HG03575 (cell line): ENCODE results near the gene C4orf50.

Source experiments
- ATAC-seq: cut with Tn5 transposase; IDR thresholded peaks from one replicate; pipeline ENCODE4 v1.9.1; 2021; ENCODE audit not compliant: unreplicated experiment, insufficient number of reproducible peaks, low FRiP score; ENCODE audit errors: extremely low read depth

C4orf50 gene

DNA sequence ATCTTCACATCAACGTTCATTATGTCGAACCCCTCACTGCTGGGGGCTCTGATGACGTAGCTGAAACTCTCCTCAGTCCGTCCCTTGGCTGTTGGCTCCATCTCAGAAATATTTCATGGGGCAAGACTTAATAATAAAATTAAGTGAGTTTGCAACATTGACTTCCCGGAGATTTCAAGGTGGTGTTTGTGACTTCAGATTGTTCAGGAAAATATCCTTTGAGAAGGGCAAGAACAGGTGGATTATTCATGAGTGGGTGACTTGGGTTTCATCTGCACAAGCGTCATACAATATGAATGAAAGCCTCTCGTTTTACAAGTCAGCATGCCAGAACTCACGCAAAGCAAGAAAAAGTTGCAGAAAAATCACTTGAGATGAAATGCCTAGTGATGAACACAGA is at the start of gene C4orf50:
C4orf50 (minus strand) TSS at position 101 of the 400 bp plus-strand sequence.
- ATAC-seq: no peak

DNA sequence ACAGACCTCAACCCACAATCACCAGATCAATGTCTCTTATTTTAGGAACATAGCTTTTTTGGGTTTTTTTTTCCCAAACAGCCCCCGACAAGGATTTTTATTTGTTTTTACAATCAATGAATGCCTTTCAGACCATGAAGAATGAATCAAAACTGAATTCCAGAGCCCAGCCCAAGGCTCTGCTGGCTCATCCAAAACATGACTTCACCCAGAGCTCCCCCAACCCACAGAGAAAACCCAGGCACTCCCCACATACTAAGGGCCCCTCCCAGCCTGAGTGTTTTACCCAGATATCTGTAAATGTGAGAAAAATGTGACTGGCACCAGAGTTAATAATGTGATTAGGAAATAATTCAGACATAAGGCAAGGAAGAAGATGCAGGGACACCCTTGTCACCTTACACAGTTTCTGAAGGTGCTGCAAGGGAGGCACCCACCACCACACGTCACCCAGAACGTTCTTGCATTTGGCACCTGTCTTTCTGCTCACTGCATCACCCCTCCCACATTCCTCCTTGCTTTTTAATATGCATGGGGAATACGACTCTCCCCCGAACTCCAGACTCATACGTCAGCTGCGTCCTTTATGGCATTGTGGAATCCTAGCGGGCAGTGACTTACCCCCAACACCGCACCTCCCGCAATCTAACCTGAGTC is 47.8 kb upstream of the C4orf50 start:
- no peak for ATAC-seq

DNA sequence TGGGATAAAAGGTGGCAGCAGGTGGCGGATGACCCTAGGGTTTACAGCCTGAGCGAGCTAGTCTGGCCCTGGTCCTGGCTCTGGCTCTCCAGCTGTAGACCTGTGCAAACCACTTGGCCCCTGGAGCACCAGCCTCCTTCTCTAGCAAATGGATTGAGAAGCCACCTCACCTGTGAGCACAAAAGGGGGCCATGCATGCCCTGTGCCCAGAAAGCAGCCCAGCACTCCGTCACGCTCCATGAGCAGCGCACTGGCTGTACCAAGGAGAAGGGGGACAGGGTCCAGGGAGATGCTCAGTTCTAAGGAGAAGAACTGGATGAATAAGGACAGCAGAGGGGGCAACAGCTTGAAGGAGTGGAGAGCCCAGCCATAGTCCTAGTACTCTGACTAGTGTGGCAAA is 46.9 kb upstream of the C4orf50 start:
- no peak for ATAC-seq

DNA sequence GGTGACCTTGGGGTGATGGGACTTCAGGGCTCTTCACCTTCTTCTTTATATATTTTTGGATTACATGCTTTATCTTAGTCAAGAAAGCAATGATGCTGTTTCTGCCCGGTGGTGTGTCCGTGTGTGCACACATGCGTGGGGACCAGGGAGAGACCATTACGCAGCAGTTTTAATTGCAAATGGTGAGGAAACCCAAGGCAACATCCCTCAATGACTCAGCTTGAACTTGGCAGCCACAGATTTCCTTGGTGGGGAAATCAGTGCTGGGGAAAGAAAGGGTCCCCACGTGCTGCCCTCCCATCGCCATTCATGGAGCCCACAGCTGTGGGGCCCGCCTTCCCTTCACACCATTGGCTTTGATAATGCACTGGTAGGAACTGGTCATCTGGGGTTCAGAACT is 46.2 kb upstream of the C4orf50 start:
- ATAC-seq: no peak

DNA sequence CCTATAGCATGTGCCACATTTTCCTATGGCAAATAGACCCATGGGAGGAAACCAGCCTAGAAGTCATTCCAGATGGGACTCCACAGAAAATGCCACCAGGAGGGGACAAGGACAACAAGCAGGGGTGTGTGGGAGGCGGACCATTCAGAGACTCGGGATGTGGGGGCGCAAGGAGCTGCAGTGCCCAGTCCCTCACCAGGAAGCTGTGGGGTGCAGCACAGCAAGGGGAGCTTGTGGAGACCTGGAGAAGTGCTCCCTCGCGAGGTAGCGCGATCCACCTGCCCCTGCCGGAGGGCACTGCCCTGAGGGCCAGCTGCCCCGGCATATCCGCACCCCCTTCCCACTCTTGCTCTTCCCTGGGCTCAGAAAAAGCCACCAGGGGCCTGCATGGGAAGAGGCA is 45.5 kb upstream of the C4orf50 start:
- no peak for ATAC-seq

DNA sequence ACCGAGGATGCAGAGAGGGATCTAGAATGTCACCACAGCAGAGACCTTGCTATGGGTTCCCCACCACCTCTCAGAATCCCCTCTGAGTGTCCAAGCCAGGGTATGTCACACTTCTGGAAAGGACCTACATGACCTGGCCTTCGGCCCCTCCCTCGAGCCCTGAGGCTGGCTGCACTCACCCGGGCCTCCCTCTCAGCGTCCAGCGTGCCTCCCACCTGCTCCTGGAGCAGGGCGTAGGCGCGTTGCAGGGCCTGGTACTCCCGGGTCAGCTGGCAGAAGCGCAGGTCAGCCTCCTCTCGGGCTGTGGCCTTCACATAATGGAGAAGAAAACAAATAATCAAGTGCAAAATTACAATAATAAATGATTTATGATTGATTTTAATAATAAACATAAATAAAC is 43.9 kb upstream of the C4orf50 start:
- no peak for ATAC-seq

DNA sequence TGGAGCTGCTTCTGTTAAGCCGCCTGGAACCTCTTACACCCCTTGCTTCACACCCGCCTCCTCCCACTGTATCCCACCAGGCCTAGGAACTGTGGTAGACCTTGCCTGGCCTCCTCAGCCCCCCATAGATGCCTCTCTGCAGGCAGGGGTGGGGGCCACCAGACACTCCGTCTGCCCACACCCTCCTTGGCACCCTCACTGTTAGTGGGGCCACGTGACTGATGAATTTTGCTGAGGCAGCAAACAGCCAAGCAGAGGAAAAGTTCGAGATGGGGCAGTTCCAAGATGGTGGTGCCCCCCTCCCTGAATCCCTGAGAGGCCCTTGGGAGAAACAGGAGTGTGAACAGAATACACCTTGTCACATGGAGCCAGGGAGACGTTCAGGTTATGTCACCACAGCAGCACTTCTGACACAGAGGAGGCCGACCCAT is 41.2 kb upstream of the C4orf50 start:
- ATAC-seq: no peak

DNA sequence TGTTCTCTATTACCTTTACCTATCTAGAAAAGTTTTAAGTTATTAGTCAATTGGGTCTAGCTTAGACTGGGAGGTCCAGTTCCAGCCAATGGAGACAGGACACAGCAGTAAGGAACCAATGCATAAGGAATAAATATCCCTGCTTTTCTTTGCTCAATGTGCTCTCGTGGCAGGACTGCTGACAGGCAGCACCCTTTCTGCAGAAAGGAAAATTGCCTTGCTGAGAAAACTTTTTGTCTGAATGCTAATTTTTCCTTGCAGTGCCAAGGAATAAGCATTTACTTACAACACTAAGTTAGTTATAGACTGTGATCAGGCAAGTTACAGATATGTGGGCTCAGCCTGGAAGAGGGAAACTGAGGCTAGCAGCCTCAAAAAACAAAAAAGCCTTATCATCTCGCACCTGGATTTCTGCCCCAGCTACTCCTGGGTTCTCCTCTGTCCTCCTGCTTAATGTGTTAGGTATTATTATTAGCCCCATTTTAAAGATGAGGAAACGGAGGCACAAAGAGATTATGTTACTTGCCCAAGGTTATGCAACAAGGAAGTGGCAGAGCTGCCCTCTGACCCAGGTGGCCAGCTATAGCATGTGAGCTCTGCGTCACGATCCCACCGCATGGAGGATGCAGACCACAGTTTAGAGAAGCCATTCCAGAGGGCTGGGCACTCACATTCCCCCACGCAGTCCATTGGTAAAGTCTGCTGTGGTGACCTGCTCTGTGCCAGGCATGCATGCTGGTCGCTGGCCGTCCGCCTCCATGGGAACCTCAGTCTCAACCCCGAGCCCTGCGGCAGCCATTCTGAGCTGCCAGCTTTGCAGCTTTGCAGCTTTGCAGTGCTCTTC is 40.5 kb upstream of the C4orf50 start:
- no peak for ATAC-seq

DNA sequence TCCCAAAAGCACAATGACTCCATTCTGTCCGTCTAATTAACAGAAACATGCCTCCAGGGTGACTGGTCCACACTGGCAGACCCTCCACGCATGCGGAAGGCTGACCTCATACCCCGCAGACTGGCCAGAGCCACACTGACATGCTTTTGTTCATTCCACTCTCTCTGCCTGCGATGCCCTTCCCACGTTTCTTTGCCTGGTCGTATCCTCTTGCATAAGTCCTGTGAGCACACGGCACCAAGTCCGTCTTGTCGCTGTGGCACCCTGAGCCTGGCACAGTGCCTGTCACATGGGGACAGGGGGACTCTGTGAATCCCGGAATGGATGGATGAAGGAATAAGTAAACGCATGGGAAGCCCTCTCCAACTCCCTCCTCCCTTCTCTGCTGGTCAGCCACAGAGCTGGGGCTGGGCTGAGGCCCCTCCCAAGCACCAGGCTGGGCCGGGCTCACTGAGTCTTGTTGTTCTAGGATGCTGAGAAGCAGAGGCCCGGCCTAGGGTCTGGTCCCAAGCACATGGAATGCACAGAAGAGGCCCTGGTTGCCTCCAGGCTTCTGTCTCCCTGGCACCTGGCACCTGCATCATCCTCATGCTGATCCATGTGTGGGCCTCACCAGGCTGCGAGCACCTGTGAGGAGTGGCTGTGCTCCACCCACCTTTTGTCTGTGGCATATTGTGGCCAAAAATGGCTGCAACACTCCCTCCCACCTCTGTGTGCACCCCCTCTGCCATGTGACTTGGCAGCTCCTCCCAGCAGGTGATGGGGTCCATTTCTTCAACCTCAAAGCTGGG is 38.9 kb upstream of the C4orf50 start:
- no peak for ATAC-seq

DNA sequence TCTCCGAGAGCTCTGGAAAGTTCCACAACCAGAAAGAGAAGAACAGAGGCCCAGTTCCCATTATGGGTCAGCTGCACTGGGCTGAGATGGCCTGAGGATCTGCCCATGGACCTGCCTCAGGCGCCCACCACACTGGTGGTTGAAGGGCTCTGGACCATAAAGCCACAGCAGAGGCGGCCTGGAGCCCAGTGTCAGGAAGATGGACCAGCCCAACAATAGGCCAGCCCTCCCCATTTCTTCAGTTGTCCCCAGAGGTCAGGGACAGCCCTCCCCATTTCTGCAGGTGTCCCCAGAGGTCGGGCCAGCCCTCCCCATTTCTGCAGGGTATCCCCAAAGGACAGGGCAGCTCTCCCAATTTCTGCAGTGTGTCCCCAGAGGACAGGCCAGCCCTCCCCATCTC is 37.2 kb upstream of the C4orf50 start:
- no peak for ATAC-seq

DNA sequence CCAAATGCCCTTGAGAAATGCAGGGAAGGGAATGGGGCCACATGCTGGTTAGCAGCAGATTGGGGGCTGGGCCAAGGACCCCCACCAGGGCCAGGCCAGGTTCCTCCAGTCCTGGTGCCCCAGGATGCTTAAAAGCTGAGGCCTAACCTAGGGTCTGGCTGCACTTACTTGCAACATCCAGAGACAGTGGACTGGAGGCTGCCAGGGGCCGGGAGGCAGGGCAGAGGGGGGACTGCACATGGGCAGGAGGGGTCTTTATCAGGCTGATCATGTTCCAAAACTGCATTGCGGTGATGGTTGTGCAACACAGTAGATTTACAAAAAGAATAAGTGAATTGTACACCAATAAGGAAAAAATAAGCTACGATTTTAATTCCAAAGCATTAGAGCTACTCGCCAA is 36.8 kb upstream of the C4orf50 start:
- ATAC-seq: no peak

DNA sequence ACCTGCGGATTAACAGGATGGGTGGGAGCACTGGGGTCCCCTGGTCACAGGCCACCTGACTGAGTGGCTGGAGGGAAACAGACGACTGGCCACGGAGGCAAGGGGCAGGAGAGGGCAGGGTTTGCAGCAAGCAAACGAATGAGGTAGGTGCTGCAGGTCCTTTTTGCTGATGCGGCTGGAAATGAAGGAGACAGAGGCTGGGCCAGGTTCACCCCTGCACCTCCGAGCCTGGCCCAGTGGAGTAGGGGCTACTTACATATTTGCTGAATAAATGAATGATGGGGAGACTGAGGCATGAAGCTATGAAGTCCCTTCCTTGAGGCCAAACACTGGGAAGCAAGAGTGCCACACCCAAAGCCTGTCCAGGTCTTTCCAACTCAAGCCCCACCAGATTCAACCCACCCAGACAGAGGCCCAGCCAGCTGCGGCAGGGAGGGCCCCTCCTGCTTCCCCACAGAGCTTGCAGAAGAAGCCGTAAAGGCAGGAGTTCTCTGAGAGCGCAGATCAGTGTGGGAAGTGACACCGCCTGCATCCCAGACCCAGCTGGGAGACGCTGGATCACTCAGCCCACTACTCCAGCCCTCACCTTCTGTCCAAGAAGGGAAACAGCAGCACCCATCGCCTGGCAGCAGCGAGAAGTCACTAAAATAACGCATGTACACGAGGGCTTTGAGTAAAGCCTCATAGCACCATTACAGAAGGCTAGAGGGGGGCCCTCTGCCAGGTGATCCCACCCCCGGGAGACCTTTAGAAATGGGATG is 36.1 kb upstream of the C4orf50 start:
- ATAC-seq: no peak

DNA sequence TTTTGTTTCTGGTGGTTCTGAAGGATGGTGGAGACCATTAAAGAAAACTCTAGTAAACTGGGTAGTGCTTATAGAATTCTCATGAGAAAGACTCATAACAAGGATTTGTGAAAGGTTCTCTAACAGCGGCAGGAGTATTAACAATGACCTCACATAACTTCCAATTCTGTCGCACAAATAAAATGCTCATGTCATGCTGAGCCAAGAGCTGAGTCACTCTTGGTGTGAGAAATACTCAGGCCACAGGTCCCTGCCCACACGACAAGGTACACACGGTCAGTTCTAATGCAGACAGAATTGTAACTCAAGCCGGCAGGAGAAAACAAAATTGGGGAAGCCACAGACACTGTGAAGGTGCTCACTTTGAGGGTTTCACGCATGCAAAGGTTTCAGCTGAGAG is 34.4 kb upstream of the C4orf50 start:
- no peak for ATAC-seq

DNA sequence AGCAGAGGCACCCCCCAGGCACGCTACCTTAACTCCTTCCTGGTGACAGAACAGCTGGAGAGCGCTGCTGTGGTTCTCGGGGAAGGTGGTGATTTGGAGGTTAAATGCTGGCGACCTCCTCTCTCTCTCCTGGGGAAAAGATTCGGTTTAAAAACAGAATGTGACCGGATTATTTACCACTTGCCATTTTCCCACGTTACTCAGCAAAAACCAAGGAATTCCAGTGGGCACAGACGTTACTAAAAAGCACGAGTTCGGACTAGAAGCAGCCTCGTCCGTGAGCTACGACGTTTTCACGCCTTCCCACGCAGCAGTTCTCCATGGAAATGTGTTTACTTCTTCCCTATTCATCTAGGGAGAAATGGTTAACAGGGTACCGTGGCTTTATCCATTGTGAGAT is 32.3 kb upstream of the C4orf50 start:
- no peak for ATAC-seq

DNA sequence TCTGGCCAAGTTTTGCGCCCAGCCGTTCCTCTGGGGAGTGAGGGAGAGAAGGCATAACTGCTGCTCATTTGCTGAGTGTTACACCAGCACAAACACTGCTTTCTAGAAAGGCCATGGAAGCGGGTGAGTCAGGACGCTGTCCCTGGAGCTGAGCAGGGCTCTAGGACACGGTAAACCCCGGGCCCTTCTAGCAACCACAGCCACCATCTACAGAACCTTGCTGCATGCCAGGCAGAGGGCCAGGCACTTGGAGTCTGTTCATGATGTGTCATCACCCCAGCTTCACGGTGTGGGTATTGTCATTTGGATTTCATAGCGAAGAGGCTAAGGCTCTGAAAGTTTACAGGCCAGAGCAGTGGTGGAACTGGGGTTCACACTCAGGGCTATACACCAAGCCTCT is 31.8 kb upstream of the C4orf50 start:
- ATAC-seq: no peak

DNA sequence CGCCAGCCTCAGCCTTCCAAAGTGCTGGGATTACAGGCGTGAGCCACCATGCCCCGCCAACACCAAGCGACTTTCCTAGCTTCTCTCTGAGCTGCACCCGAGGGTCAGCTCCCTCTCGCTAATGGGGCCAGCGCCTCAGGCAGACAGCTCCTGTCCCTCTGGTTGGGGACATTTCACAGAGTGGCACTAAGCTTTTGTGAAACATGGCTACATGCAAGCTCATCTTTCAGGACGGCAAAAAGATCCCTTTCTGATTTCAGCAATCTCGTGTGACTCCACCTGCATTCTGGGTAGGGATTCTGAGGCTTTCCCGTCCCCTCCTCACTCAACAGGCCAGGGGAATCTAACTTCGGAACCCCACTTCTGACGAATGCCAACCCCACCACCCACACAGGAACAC is 31.0 kb upstream of the C4orf50 start:
- ATAC-seq: no peak

DNA sequence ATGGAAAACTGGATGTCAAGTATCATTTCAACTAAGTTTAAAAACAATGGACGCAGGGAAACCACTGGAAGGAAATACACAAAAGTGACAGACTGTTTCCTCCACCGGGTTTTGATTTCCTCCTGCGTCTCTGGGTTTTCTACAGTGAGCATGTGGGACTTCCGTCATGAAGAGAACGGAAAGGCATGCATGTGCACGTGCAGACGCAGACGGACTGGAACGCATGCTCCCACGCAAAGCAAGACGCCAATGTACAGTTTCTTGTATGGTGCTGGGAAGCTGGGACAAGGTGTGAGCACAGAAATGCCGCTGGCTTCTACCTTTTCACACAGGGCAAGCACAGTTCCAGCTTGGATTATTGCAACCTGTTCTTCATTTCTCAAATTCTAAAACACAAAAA is 30.3 kb upstream of the C4orf50 start:
- no peak for ATAC-seq

DNA sequence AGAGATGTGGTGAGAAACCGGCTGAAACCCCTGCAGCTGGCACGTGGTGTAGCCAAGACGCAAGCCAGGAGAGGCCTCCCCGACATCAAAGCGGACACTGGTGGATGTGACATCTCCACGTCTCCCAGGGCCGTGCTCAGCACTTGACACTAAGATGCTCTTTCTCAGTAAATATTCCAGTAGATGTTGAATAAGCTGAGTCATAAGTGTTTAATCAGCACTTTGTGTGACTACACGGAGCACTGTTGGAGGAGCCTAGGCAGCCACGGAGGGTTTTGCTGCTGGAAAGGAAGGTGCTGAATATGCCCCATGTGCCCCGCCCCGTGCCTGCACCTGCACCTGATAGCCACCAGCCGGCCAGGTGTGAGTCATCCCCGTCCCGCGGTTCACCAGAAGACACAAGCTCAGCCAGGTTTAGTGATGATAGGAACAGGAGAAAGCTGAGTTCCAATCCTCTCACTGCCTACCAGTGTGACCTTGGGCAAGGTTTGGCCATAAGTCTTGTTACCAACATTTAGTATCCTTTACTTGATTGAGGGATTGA is 29.0 kb upstream of the C4orf50 start:
- no peak for ATAC-seq

DNA sequence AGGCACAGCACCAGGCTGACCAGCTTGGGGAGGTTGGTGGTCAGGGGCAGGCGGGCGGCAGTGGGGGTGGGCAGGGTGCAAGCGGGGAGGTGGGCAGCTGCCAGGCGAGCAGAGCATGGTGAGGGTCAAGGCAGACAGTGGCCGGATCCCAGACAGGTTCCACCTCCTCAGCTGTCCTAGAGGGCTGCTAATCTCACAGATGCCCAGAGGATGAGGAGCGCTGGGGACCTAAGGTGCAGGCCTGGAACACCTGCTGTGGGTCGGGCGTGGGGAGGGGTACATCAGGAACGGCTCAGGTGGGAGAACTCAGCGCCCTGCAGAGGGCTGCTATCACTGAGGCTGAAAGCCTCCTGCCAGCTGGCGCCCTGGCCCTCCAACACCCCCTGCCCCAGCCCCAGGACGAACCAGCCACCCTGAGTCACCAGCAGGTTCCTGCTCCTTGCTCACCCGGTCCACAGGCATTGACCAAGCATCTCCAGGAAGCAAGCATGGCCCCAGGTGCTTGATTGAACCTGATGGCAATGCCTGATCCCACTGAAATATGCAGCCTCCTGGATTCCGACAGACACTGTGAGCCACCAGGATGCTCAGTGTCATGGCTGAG is 28.4 kb upstream of the C4orf50 start:
- ATAC-seq: no peak
